ENCODE data around the gene PADI2. TPM values are rescaled to one million over a fixed set of nuclear protein-coding genes. Genes with fewer than 3 reads are reported as not detected.
A peak's percentile ranks its signal among the peaks of the same experiment; 100 is the strongest.

The PADI2 gene
- 14.0 and 16.7 TPM in 2 replicates for total RNA-seq (2021)
- percentile 41 among the genes with signal in this experiment for Bru-seq, nascent RNA
- percentile 38 among the genes with signal in this experiment for BruChase-seq, experiment 1, labeled RNA remaining after a 2-hour chase
- percentile 52 among the genes with signal in this experiment for BruChase-seq, experiment 2, labeled RNA remaining after a 6-hour chase
- long read RNA-seq, full-length matches to known transcripts: 17 of 25 reads
- long read RNA-seq, partial matches to known transcripts: 6 of 25 reads
- long read RNA-seq, other reads (novel, unspliced or antisense): 2 of 25 reads

DNA sequence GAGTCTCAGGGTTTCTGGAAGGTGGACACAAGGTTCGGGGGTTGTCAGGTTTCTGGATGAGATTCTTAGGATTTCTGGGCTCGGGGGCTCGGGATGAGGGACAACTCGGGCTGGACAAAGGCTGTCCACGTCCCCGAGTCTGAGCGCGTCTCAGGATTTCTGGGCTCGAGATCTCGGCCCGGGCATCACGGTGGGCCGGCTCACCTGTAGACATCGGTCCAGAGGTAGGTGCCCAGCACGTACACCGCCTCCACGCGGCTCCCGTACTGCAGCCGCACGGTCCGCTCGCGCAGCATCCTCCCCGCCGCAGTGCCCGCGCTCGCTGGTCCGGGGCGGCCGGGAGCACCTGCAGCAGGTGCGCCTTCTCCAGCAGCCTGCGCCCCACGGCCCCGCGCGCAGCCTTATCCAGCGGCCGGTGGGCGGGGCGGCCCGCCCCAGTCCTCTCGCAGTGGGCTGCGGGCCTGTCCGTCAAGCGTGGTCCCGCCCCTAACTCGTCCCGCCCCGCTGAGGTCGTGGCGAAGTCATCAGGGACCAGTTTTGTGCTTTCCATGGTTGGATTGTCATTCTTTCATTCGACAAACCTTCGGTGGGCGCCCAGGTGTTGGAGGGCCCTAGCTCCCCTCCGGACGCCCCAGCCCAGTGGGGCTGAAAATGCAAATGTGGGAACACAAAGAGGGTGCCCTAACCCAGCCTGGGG is at the start of gene PADI2:
PADI2 (minus strand) TSS at position 376 of the 697 bp plus-strand sequence; CDS start at position 296, 80 bp downstream.
- Histone ChIP-seq H3K27me3 (ENCODE audit: insufficient read depth, low read depth) (no peaks in the 10 kb centered on the region), H3K27ac (no peak within 1 kb of the TSS), H2AFZ (peak within 1 kb of the TSS; percentile 62; the same call in 1 of the 2 replicates), H3K9me2 (ENCODE audit: insufficient read depth) (no peaks in the 10 kb centered on the region), H3F3A (ENCODE audit: insufficient read depth, low read depth) (no peaks in the 10 kb centered on the region), H3K4me3 (peak within 1 kb of the TSS; percentile 52), H3K9me3 (ENCODE audit: insufficient read depth, low read depth) (no peaks in the 10 kb centered on the region), H3K79me2 (ENCODE audit: low read depth) (no peaks in the 10 kb centered on the region), H4K20me1 (ENCODE audit: insufficient read depth) (no peaks in the 10 kb centered on the region), H3K36me3 (ENCODE audit: low read depth) (no peaks in the 10 kb centered on the region), H3K4me1 (replicated peaks; ENCODE audit: insufficient read depth) (peaks cover 4% of the 10 kb centered on the region; the same call in 1 of the 2 replicates), H3K4me2 (peak within 1 kb of the TSS; percentile 83)
- CTCF ChIA-PET: no interaction called here
- no TSS peak for BruUV-seq (replicated peaks)
- peak; percentile 54 to 85 for DNase-seq
- intact Hi-C loops (cut with micrococcal nuclease; ENCODE audit: unreplicated experiment): loop anchor here (1.0 kb wide), 1 partner anchor 38 kb away; no protein-coding TSS in a partner anchor
- POLR2A ChIA-PET (ENCODE audit: unreplicated experiment): interaction anchor here (0.7 kb wide), 3 partner anchors 88 to 194 kb away, joined by 3 to 7 read pairs (median 3); no protein-coding TSS in a partner anchor
- TF ChIP-seq EZH2 (IDR thresholded peaks at IDR 0.05; ENCODE audit: low read depth): no peak
- TF ChIP-seq, protein P1, sequence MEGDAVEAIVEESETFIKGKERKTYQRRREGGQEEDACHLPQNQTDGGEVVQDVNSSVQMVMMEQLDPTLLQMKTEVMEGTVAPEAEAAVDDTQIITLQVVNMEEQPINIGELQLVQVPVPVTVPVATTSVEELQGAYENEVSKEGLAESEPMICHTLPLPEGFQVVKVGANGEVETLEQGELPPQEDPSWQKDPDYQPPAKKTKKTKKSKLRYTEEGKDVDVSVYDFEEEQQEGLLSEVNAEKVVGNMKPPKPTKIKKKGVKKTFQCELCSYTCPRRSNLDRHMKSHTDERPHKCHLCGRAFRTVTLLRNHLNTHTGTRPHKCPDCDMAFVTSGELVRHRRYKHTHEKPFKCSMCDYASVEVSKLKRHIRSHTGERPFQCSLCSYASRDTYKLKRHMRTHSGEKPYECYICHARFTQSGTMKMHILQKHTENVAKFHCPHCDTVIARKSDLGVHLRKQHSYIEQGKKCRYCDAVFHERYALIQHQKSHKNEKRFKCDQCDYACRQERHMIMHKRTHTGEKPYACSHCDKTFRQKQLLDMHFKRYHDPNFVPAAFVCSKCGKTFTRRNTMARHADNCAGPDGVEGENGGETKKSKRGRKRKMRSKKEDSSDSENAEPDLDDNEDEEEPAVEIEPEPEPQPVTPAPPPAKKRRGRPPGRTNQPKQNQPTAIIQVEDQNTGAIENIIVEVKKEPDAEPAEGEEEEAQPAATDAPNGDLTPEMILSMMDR (conservative IDR thresholded peaks at IDR 0.05): no peak

DNA sequence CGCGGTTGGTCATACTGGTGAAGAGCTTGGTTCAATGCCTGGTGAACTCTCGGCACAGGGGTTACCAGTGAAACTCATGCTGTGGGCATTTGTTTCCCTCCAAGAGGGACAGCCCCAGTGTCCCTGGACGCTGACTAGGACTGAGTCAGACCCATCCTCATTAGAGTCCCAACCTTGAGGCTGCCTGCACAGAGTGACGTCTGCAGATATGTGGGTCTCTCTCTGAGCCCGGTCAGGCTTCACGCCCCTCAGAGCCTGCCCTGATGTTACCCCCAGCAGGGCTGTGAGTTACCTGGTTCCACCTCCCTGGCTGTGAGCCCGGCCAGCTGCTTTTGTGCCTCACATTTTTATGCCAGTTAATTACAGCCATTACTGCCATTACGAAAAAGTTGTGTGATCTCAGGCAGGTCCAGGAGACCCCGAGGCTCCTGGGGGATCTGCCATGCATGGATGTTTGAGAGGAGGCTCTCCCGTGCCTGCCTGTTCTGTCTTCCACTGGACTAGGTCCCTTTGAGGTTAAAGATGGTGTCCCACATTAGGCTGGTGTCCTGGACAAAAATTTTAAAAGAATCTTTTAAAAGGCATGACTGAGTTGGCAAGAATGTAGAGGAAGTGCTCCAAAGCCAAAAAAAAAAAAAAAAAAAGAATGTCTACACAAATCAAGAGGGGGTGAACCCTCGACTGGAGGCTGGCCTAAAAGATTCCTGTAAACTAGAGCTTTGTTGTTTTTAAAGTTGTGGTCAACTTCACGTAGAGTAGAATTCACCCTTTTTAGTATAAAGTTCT is 49.0 kb upstream of the PADI2 start:
- H3K4me2 ChIP-seq: peak overlapping the region; percentile 77
- H4K20me1 ChIP-seq (ENCODE audit: insufficient read depth): no peaks in the 10 kb centered on the region
- intact Hi-C loops (cut with micrococcal nuclease; ENCODE audit: unreplicated experiment): loop anchor here (1.0 kb wide), 3 partner anchors 22 to 61 kb away; no protein-coding TSS in a partner anchor
- H3K79me2 ChIP-seq (ENCODE audit: low read depth): no peaks in the 10 kb centered on the region
- H3K4me3 ChIP-seq: peak overlapping the region; percentile 30; the same call in 1 of the 2 replicates
- peaks cover 26% of the 10 kb centered on the region for H3F3A ChIP-seq (ENCODE audit: insufficient read depth, low read depth)
- no peaks in the 10 kb centered on the region for H3K9me3 ChIP-seq (ENCODE audit: insufficient read depth, low read depth)
- TSS peak; percentile 67 for BruUV-seq (replicated peaks)
- peak overlapping the region; percentile 69 for H2AFZ ChIP-seq
- peak overlapping the region; percentile 95 for H3K27ac ChIP-seq
- no peak for TF ChIP-seq EZH2 (IDR thresholded peaks at IDR 0.05; ENCODE audit: low read depth)
- TF ChIP-seq, protein P1 (conservative IDR thresholded peaks at IDR 0.05): no peak
- H3K27me3 ChIP-seq (ENCODE audit: insufficient read depth, low read depth): no peaks in the 10 kb centered on the region
- DNase-seq: peak; percentile 60 to 86
- peaks cover 32% of the 10 kb centered on the region for H3K4me1 ChIP-seq (replicated peaks; ENCODE audit: insufficient read depth)
- ChIA-PET POLR2A (ENCODE audit: unreplicated experiment) (interaction anchor here (0.6 to 1.1 kb wide), 5 partner anchors 30 to 65 kb away, joined by 3 to 31 read pairs (median 6); no protein-coding TSS in a partner anchor), CTCF (interaction anchor here (0.6 to 0.7 kb wide), 2 partner anchors 17 to 206 kb away, joined by 6 to 11 read pairs; no protein-coding TSS in a partner anchor)
- H3K9me2 ChIP-seq (ENCODE audit: insufficient read depth): no peaks in the 10 kb centered on the region
- no peaks in the 10 kb centered on the region for H3K36me3 ChIP-seq (ENCODE audit: low read depth)

DNA sequence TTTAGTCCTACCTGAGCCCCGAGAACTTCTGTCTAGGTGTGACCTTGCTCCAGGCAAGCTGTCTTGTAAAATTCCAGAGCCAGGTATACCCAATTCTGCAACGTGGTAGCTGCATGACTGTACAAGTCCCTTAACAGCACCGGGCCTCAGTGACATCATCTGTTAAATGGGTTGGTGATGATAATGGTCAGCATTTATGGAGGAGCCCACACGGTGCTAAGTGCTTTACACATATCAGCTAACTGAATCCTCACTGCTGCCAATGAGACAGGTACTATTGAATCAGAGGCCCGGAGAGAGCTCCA is 48.5 kb upstream of the PADI2 start:
- no peak for DNase-seq

More for the DNA sequence above, 48.5 kb upstream of the PADI2 start:
- no peaks in the 10 kb centered on the region for H3K9me2 ChIP-seq (ENCODE audit: insufficient read depth)
- no peaks in the 10 kb centered on the region for H4K20me1 ChIP-seq (ENCODE audit: insufficient read depth)
- intact Hi-C loops (cut with micrococcal nuclease; ENCODE audit: unreplicated experiment): loop anchor here (1.0 kb wide), 3 partner anchors 23 to 62 kb away; no protein-coding TSS in a partner anchor
- H2AFZ ChIP-seq: peak overlapping the region; percentile 69; the same call in 1 of the 2 replicates
- H3K36me3 ChIP-seq (ENCODE audit: low read depth): no peaks in the 10 kb centered on the region
- ChIA-PET POLR2A (ENCODE audit: unreplicated experiment) (interaction anchor here (0.6 to 1.1 kb wide), 4 partner anchors 34 to 65 kb away, joined by 3 to 13 read pairs (median 4); no protein-coding TSS in a partner anchor), CTCF (no interaction called here)
- peaks cover 26% of the 10 kb centered on the region for H3F3A ChIP-seq (ENCODE audit: insufficient read depth, low read depth)
- peak overlapping the region; percentile 77; the same call in 1 of the 2 replicates for H3K4me2 ChIP-seq
- H3K27ac ChIP-seq: peak overlapping the region; percentile 95
- no peak for TF ChIP-seq EZH2 (IDR thresholded peaks at IDR 0.05; ENCODE audit: low read depth)
- TF ChIP-seq, protein P1 (conservative IDR thresholded peaks at IDR 0.05): no peak
- H3K9me3 ChIP-seq (ENCODE audit: insufficient read depth, low read depth): no peaks in the 10 kb centered on the region
- H3K4me3 ChIP-seq: no peak overlapping the region
- H3K27me3 ChIP-seq (ENCODE audit: insufficient read depth, low read depth): no peaks in the 10 kb centered on the region
- H3K4me1 ChIP-seq (replicated peaks; ENCODE audit: insufficient read depth): peaks cover 38% of the 10 kb centered on the region
- TSS peak; percentile 85 for BruUV-seq (replicated peaks)
- no peaks in the 10 kb centered on the region for H3K79me2 ChIP-seq (ENCODE audit: low read depth)

Data from PC-9 (cell line).